ENCODE results near the gene C12orf75. TPM values are rescaled to one million over a fixed set of nuclear protein-coding genes. Genes with fewer than 3 reads are reported as not detected.
A peak's percentile ranks its signal among the peaks of the same experiment; 100 is the strongest.

Gene C12orf75
- total and polyA plus RNA-seq, 2 of the 13 experiments (the other 11 are each of a cell fraction or from before 2014, with no cell fraction given), result 16.1 to 19.8 TPM

DNA sequence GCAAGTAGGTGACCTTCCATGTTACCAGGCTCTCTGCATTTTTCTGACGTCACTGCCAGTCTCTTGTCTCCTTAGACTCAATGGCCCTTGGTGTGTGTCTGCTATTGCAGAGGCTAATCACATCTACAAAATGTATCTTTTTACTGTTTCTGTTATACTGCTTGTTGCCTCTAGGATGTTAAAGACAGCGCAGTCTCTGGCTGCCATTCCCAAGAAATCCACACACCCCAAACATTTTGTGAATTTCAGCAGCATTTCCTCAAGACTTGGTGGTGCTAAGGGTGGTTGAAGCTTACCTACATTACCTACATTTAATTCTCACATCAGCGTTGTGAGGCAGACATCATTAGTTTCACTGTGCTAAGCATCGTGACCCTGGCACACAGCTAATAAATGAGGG is 87.2 kb downstream of the C12orf75 start:
- BruUV-seq (replicated peaks), result no TSS peak
- H3K4me2 ChIP-seq (ENCODE audit: low read depth, low read length), result no peak overlapping the region
- no peak overlapping the region for H3K27ac ChIP-seq (ENCODE audit: extremely low read length, insufficient read depth, low read length)
- H3K27me3 ChIP-seq (ENCODE audit: control insufficient read depth in 1 of 2, insufficient read depth in 2 of 2, low read length in 2 of 2), result no peaks in the 10 kb centered on the region
- no peaks in the 10 kb centered on the region for H3K79me2 ChIP-seq (ENCODE audit: insufficient read depth, low read length)
- no peak for ATAC-seq
- no peaks in the 10 kb centered on the region for H3K4me1 ChIP-seq (ENCODE audit: insufficient read depth, low read length)
- H3K9ac ChIP-seq (ENCODE audit: insufficient read depth, low read depth, low read length), result no peak overlapping the region
- 13% methylated on average over 4 of the region's 4 CpGs for WGBS (ENCODE audit: low lambda C conversion rate)
- FAIRE-seq, result no peak
- no peak overlapping the region for H3K4me3 ChIP-seq (replicated peaks in 1 of 3; ENCODE audit: insufficient read depth in 1 of 3, low read depth in 2 of 3, low read length in 3 of 3)
- H3K36me3 ChIP-seq (replicated peaks in 1 of 2; ENCODE audit: control insufficient read depth in 1 of 2, insufficient read depth in 2 of 2, low read length in 2 of 2), result no peaks in the 10 kb centered on the region
- TF ChIP-seq ZNF383 (CRISPR knock-in tag; IDR thresholded peaks at IDR 0.05; ENCODE audit: borderline replicate concordance), result no peak
- TF ChIP-seq CREB1 (IDR thresholded peaks at IDR 0.05), result peak; percentile 74
- no peak for TF ChIP-seq CREB1 (CRISPR knock-in tag; IDR thresholded peaks at IDR 0.05)
- intact Hi-C loops (cut with micrococcal nuclease; ENCODE audit: unreplicated experiment), result no loop called here
- ChIA-PET CTCF (ENCODE audit: low intra/inter-chr PET ratio, low total read pairs) (no interaction called here), POLR2A (no interaction called here)
- in situ Hi-C loops (cut with HindIII; ENCODE audit: extremely low pct_ligation_motif_present, low pct_unique_long_range_greater_than_20kb), result no loop called here
- no peaks in the 10 kb centered on the region for H3K9me3 ChIP-seq (ENCODE audit: low read length)
- no peaks in the 10 kb centered on the region for H4K20me1 ChIP-seq (ENCODE audit: insufficient read depth, low read length)
- no peak for DNase-seq (ENCODE audit: low spot score)
- no peak overlapping the region for H2AFZ ChIP-seq (ENCODE audit: low read length)

DNA sequence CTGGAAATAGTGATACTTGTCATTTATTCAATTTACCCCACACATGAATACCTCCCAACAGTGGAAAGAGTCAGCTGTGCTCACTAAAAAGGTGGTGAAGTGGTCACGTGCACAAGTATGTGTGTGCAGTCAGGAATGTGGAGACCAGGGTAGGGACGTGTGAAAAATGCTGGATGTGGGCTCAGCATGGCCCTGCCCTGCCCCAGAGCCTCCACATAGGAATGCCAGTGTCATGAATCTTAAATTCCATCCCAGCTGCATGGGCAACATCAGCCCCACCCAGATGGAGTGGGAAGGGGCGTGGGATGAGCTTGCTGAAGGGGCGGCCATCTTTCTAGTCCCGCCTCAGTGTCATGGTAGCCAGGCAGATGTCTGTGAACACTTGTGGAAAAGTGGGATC is 87.7 kb downstream of the C12orf75 start:
- no TSS peak for BruUV-seq (replicated peaks)
- no peak for TF ChIP-seq RARG (CRISPR knock-in tag; IDR thresholded peaks at IDR 0.05; ENCODE audit: low read depth)
- no peak for TF ChIP-seq HNRNPUL1 (IDR thresholded peaks at IDR 0.05; ENCODE audit: low read depth, low read length)
- no peak for TF ChIP-seq ZNF709 (CRISPR knock-in tag; IDR thresholded peaks at IDR 0.05)
- no peak overlapping the region for H3K4me2 ChIP-seq (ENCODE audit: low read depth, low read length)
- H3K4me3 ChIP-seq (replicated peaks in 1 of 3; ENCODE audit: insufficient read depth in 1 of 3, low read depth in 2 of 3, low read length in 3 of 3), result no peak overlapping the region
- H3K9ac ChIP-seq (ENCODE audit: insufficient read depth, low read depth, low read length), result no peak overlapping the region
- no peak for DNase-seq (ENCODE audit: low spot score)
- no peak for FAIRE-seq
- H3K79me2 ChIP-seq (ENCODE audit: insufficient read depth, low read length), result no peaks in the 10 kb centered on the region
- no peaks in the 10 kb centered on the region for H3K9me3 ChIP-seq (ENCODE audit: low read length)
- no peaks in the 10 kb centered on the region for H3K4me1 ChIP-seq (ENCODE audit: insufficient read depth, low read length)
- no peaks in the 10 kb centered on the region for H3K36me3 ChIP-seq (replicated peaks in 1 of 2; ENCODE audit: control insufficient read depth in 1 of 2, insufficient read depth in 2 of 2, low read length in 2 of 2)
- intact Hi-C loops (cut with micrococcal nuclease; ENCODE audit: unreplicated experiment) (no loop called here), in situ Hi-C loops (cut with HindIII; ENCODE audit: extremely low pct_ligation_motif_present, low pct_unique_long_range_greater_than_20kb) (no loop called here)
- no peaks in the 10 kb centered on the region for H4K20me1 ChIP-seq (ENCODE audit: insufficient read depth, low read length)
- ChIA-PET POLR2A (no interaction called here), CTCF (ENCODE audit: low intra/inter-chr PET ratio, low total read pairs) (no interaction called here)
- H3K27ac ChIP-seq (ENCODE audit: extremely low read length, insufficient read depth, low read length), result no peak overlapping the region
- 9% methylated on average over 5 of the region's 5 CpGs for WGBS (ENCODE audit: low lambda C conversion rate)
- ATAC-seq, result no peak
- no peaks in the 10 kb centered on the region for H3K27me3 ChIP-seq (ENCODE audit: control insufficient read depth in 1 of 2, insufficient read depth in 2 of 2, low read length in 2 of 2)
- H2AFZ ChIP-seq (ENCODE audit: low read length), result no peak overlapping the region

All from HepG2 (cell line).